ENCODE data around the gene GREM1. TPM values are rescaled to one million over a fixed set of nuclear protein-coding genes. Genes with fewer than 3 reads are reported as not detected.

Gene GREM1
- total and polyA plus RNA-seq, 2 of the 4 experiments (the other 2 are of a cell fraction), result 848 to 852 TPM

- TF ChIP-seq POLR2A (IDR thresholded peaks at IDR 0.05; ENCODE audit: low read depth, low read length) (no peak; the same call in 1 of the 2 replicates), CHD1 (IDR thresholded peaks at IDR 0.05; ENCODE audit: low read depth, low read length) (no peak; the same call in 1 of the 2 replicates), BHLHE40 (IDR thresholded peaks at IDR 0.05; ENCODE audit: low read depth, low read length) (no peak)
These were observed 1.3 kb downstream of the GREM1 start (continued) for GRCh38 chr15:32718821-32719716.

GRCh38 chr15:32721596-32721995 lies 3.8 kb downstream of the GREM1 start:
- POLR2A ChIA-PET (ENCODE audit: unreplicated experiment), result no interaction called here

More at GRCh38 chr15:32721596-32721995, 3.8 kb downstream of the GREM1 start:
- no peak overlapping the region for H3K4me3 ChIP-seq (ENCODE audit: insufficient read depth, low read depth, low read length)
- no TSS peak for BruUV-seq (replicated peaks)
- H2AK9ac ChIP-seq (replicated peaks; ENCODE audit: low read depth, low read length, poor library complexity), result no peak overlapping the region
- H4K5ac ChIP-seq (ENCODE audit: low read depth, low read length), result no peak overlapping the region
- 0 out of 2 replicates have a peak overlapping the region, but pooled peaks have one; percentile 64 for H3K14ac ChIP-seq (replicated peaks; ENCODE audit: low read depth, low read length)
- no peaks in the 10 kb centered on the region for H3K27me3 ChIP-seq (ENCODE audit: control insufficient read depth, insufficient read depth, low read length)
- no peak overlapping the region for H3K9ac ChIP-seq (ENCODE audit: low read depth, low read length)
- H2BK120ac ChIP-seq (ENCODE audit: low read depth, low read length), result peak overlapping the region; percentile 52; the same call in 1 of the 2 replicates
- H4K91ac ChIP-seq (ENCODE audit: insufficient read depth, low read depth, low read length), result 0 out of 2 replicates have a peak overlapping the region, but pooled peaks have one; percentile 12
- no peak overlapping the region; a peak in 2 of 4 replicates for H4K8ac ChIP-seq (ENCODE audit: low read depth in 2 of 2, low read length in 2 of 2)
- H3K4ac ChIP-seq (ENCODE audit: low read depth, low read length), result peak overlapping the region; percentile 67
- no peak overlapping the region for H3K56ac ChIP-seq (ENCODE audit: extremely low read depth, insufficient read depth, low read length)
- peak overlapping the region; percentile 77 for H2BK5ac ChIP-seq (ENCODE audit: low read depth, low read length, poor library complexity, severe bottlenecking)
- H2BK20ac ChIP-seq (ENCODE audit: low read depth, low read length), result no peak overlapping the region
- H3K4me2 ChIP-seq (ENCODE audit: low read depth, low read length), result peak overlapping the region; percentile 64
- no peak overlapping the region for H2AFZ ChIP-seq (replicated peaks; ENCODE audit: low read length, poor library complexity)
- peaks cover 2% of the 10 kb centered on the region; the same call in 1 of the 2 replicates for H3K4me1 ChIP-seq (ENCODE audit: control insufficient read depth, insufficient read depth, low read length)
- H4K20me1 ChIP-seq (ENCODE audit: insufficient read depth, low read length), result peaks cover 79% of the 10 kb centered on the region
- dilution Hi-C loops (cut with HindIII; ENCODE audit: low sequenced_read_pairs, unreplicated experiment) (no loop called here), intact Hi-C loops (cut with micrococcal nuclease) (loop anchor here (5.0 kb wide), 1 partner anchor 121 kb away; no protein-coding TSS in a partner anchor), in situ Hi-C loops (cut with MboI; ENCODE audit: low sequenced_read_pairs) (loop anchor here (5.0 kb wide), 1 partner anchor 51 kb away; no protein-coding TSS in a partner anchor)
- peaks cover 4 to 25% of the 10 kb centered on the region in 2 experiments; a peak in 2 of 4 replicates for H3K79me1 ChIP-seq (ENCODE audit: low read depth in 1 of 2, low read length in 2 of 2)
- WGBS, 2 experiments (ENCODE audit: extremely low coverage in 2 of 2, insufficient read length in 1 of 2), result 42% methylated on average over 3 of the region's 6 CpGs; no CpG with 5 or more reads in 1 of the 2 experiments
- no peak overlapping the region for H2BK15ac ChIP-seq (ENCODE audit: low read depth, low read length)
- H3K23ac ChIP-seq (ENCODE audit: low read depth, low read length), result peak overlapping the region; percentile 89; the same call in 1 of the 2 replicates
- DNase-seq, result peak; percentile 56
- CTCF ChIA-PET, result no interaction called here
- no peak for ATAC-seq (ENCODE audit: low read depth)
- H3K36me3 ChIP-seq (ENCODE audit: control insufficient read depth, insufficient read depth, low read length), result peaks cover 41% of the 10 kb centered on the region
- no peaks in the 10 kb centered on the region for H3K9me3 ChIP-seq (ENCODE audit: control insufficient read depth, insufficient read depth, low read length)
- TF ChIP-seq CEBPB (IDR thresholded peaks at IDR 0.05; ENCODE audit: low read depth, low read length) (0 out of 2 replicates have a peak, but pooled peaks have one; percentile 34), RAD21 (IDR thresholded peaks at IDR 0.05; ENCODE audit: low read length) (no peak), POLR2A (IDR thresholded peaks at IDR 0.05; ENCODE audit: low read depth, low read length) (peak; percentile 12; the same call in 1 of the 2 replicates), CHD1 (IDR thresholded peaks at IDR 0.05; ENCODE audit: low read depth, low read length) (no peak)
- H3K18ac ChIP-seq (ENCODE audit: low read depth, low read length), result peak overlapping the region; percentile 54; the same call in 1 of the 2 replicates
- H2AK5ac ChIP-seq (ENCODE audit: low read depth, low read length), result peak overlapping the region; percentile 48; the same call in 1 of the 2 replicates
- peak overlapping the region; percentile 61; the same call in 1 of the 2 replicates for H3K27ac ChIP-seq (ENCODE audit: insufficient read depth, low read length)
- no peaks in the 10 kb centered on the region; the same call in none of the 2 replicates for H3K9me1 ChIP-seq (ENCODE audit: insufficient read depth, low read length)
